Liver (tissue), 9 donors: ENCODE data around the gene CA10. TPM values are rescaled to one million over a fixed set of nuclear protein-coding genes. Genes with fewer than 3 reads are reported as not detected.

Experiments
- DNase-seq: peaks from one replicate; pipeline ENCODE4 v3.0.0-alpha.2; 2017; ENCODE audit warnings: low spot score
- H3K27ac ChIP-seq, 2 donors: one replicate each; pipeline ENCODE4 v1.7.0; 2013; ENCODE audit warnings: inconsistent platforms in 2 of 2, low read length in 2 of 2, control low read depth in 1 of 2, low read depth in 1 of 2, mild to moderate bottlenecking in 1 of 2
- H3K27me3 ChIP-seq, 4 donors: one replicate each; pipeline versions ENCODE4 v1.6.1 to v1.7.0; 2013; ENCODE audit warnings: low read length in 3 of 4, inconsistent platforms in 1 of 4, mild to moderate bottlenecking in 1 of 4, moderate library complexity in 1 of 4; ENCODE audit not compliant: control insufficient read depth in 4 of 4, insufficient read depth in 4 of 4
- H3K36me3 ChIP-seq, 4 donors: one replicate each; pipeline versions ENCODE4 v1.6.1 to v1.7.0; 2013; ENCODE audit warnings: low read length in 3 of 4, mild to moderate bottlenecking in 3 of 4, low read depth in 1 of 4, moderate library complexity in 1 of 4; ENCODE audit not compliant: control insufficient read depth in 4 of 4, insufficient read depth in 3 of 4
- H3K4me1 ChIP-seq, 4 donors: one replicate each; pipeline versions ENCODE4 v1.6.1 to v1.7.0; 2013; ENCODE audit warnings: low read length in 3 of 4, mild to moderate bottlenecking in 3 of 4, moderate library complexity in 1 of 4; ENCODE audit not compliant: control insufficient read depth in 4 of 4, insufficient read depth in 4 of 4
- H3K4me3 ChIP-seq, 3 donors: one replicate each; pipeline versions ENCODE4 v1.6.1 to v1.7.0; 2013; ENCODE audit warnings: low read length in 3 of 3, control low read depth in 1 of 3, low read depth in 1 of 3, mild to moderate bottlenecking in 1 of 3
- H3K9ac ChIP-seq, 2 donors: one replicate each; pipeline ENCODE4 v1.7.0; 2013; ENCODE audit warnings: low read length in 2 of 2, mild to moderate bottlenecking in 2 of 2, moderate library complexity in 2 of 2, control low read depth in 1 of 2, low read depth in 1 of 2
- H3K9me3 ChIP-seq, 4 donors: one replicate each; pipeline versions ENCODE4 v1.6.1 to v1.7.0; 2013; ENCODE audit warnings: low read length in 3 of 4; ENCODE audit not compliant: control insufficient read depth in 4 of 4
- ATF3 ChIP-seq: IDR thresholded peaks from 2 replicates; pipeline ENCODE4 v1.6.1; 2016; ENCODE audit warnings: antibody characterized with exemption
- EGR1 ChIP-seq, 2 donors: IDR thresholded peaks; 2 replicates each; pipeline ENCODE4 v1.6.1; 2016 to 2018; ENCODE audit warnings: antibody characterized with exemption in 2 of 2, low read depth in 2 of 2
- FOXA1 ChIP-seq: IDR thresholded peaks from 2 replicates; pipeline ENCODE4 v1.6.1; 2016; ENCODE audit warnings: antibody characterized with exemption
- FOXA2 ChIP-seq: IDR thresholded peaks from 2 replicates; pipeline ENCODE4 v1.6.1; 2016; ENCODE audit warnings: antibody characterized with exemption
- GABPA ChIP-seq, 2 donors: IDR thresholded peaks in 1 of 2; conservative IDR thresholded peaks in 1 of 2; 2 replicates each; pipeline ENCODE4 v1.6.1; 2016; ENCODE audit warnings: antibody characterized with exemption in 2 of 2, mild to moderate bottlenecking in 1 of 2, moderate library complexity in 1 of 2
- HNF4G ChIP-seq: IDR thresholded peaks from 2 replicates; pipeline ENCODE4 v1.6.1; 2016; ENCODE audit warnings: antibody characterized with exemption
- JUND ChIP-seq, 2 donors: IDR thresholded peaks; 2 replicates each; pipeline ENCODE4 v1.6.1; 2016; ENCODE audit warnings: antibody characterized with exemption in 2 of 2
- MAX ChIP-seq: IDR thresholded peaks from 2 replicates; pipeline ENCODE4 v1.6.1; 2016; ENCODE audit warnings: antibody characterized with exemption
- NR2F2 ChIP-seq: IDR thresholded peaks from 2 replicates; pipeline ENCODE4 v1.6.1; 2016; ENCODE audit warnings: antibody characterized with exemption
- RAD21 ChIP-seq, 2 donors: IDR thresholded peaks; 2 replicates each; pipeline ENCODE4 v1.6.1; 2016; ENCODE audit warnings: antibody characterized with exemption in 2 of 2, mild to moderate bottlenecking in 2 of 2
- REST ChIP-seq: IDR thresholded peaks from 2 replicates; pipeline ENCODE4 v1.6.1; 2016; ENCODE audit warnings: antibody characterized with exemption, mild to moderate bottlenecking
- RXRA ChIP-seq, 2 donors: IDR thresholded peaks; 2 replicates each; pipeline ENCODE4 v1.6.1; 2017 to 2018; ENCODE audit warnings: antibody characterized with exemption in 2 of 2, mild to moderate bottlenecking in 1 of 2
- SP1 ChIP-seq: IDR thresholded peaks from 2 replicates; pipeline ENCODE4 v1.6.1; 2018; ENCODE audit warnings: antibody characterized with exemption, mild to moderate bottlenecking
- TAF1 ChIP-seq: conservative IDR thresholded peaks from 2 replicates; pipeline ENCODE4 v1.6.1; 2016; ENCODE audit warnings: antibody characterized with exemption, mild to moderate bottlenecking
- YY1 ChIP-seq: IDR thresholded peaks from 2 replicates; pipeline ENCODE4 v1.6.1; 2016; ENCODE audit warnings: antibody characterized with exemption, mild to moderate bottlenecking
- WGBS: extraction: QIAGEN DNeasy Blood & Tissue Kit; methylation state at CpG from one replicate; pipeline ENCODE4 v1.1.7; 2013; 5-methylcytosine and 5-hydroxymethylcytosine counted together
- polyA plus RNA-seq, 2 donors: library from polyadenylated mRNA; stranded (reverse) in 1 of 2; unstranded in 1 of 2; fragments of 200-250 nt in 1 of 2; fragments of >200 nt in 1 of 2; fragmentation: Nextera tagmentation in 1 of 2; extraction: Ambion mirVana in 1 of 2; gene quantifications; one replicate each; pipeline versions ENCODE4 v1.2.1 to v1.2.3, GENCODE V29; 2013 to 2015
- total RNA-seq, 2 donors: library from RNA; depleted of rRNA; stranded (reverse); fragments of >200 nt; gene quantifications; one replicate each; pipeline ENCODE4 v1.2.3, GENCODE V29; 2014
- donor health status: healthy.
- donor health status: healthy.
- donor health status: healthy.
- donor health status: healthy.
- donor health status: healthy.

The CA10 gene
- total and polyA plus RNA-seq, 4 donors, result 0.05 TPM; not detected in 3

- no peak for TF ChIP-seq MAX
- TF ChIP-seq GABPA (IDR thresholded peaks at IDR 0.05 in 1 of 2, conservative IDR thresholded peaks at IDR 0.05 in 1 of 2), result no peak
- TF ChIP-seq REST, result no peak
- TF ChIP-seq SP1, result no peak
- no peak for TF ChIP-seq JUND (IDR thresholded peaks at IDR 0.05)
- no peak for TF ChIP-seq FOXA2
- TF ChIP-seq RXRA (IDR thresholded peaks at IDR 0.05), result no peak
- TF ChIP-seq NR2F2, result no peak
- no peak for TF ChIP-seq HNF4G
- no peak for TF ChIP-seq TAF1
- TF ChIP-seq ATF3, result no peak
- H3K9me3 ChIP-seq, result no peaks in the 10 kb centered on the region
- no peak for DNase-seq
- H3K9ac ChIP-seq, result no peak overlapping the region
- H3K27me3 ChIP-seq, result no peaks in the 10 kb centered on the region
- H3K36me3 ChIP-seq, result no peaks in the 10 kb centered on the region
- H3K4me1 ChIP-seq, result no peaks in the 10 kb centered on the region
- no peak overlapping the region for H3K4me3 ChIP-seq
- H3K27ac ChIP-seq, result no peak overlapping the region
Observed at GRCh38 chr17:51995797-51996403, 162.6 kb downstream of the CA10 start.

DNA sequence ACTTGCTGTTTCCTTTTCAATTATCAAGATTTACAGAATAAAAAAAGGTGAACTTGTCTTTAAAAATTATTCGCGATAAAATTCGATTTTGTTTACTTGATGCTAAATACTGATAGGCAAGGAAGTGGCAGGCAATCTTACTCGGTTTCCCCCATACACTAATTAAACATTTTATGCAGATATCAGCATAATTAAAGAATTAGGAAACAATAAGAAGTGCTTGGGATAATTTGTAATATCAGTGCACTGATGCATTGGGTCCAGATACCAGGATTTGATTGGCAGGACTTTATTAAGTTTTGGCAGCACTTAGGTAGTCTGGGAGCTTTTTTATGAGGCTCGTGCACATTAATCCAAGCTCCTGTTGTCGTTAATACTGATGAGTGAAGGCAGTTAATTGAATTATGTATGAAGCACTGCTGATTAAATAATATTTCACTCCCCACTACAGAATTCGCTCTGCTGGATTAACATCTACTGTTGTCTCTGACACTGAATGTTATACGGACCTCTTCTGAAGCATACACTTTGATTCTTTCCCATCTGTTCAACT, 165.6 kb downstream of the CA10 start:
- Histone ChIP-seq H3K9me3 (no peaks in the 10 kb centered on the region), H3K27ac (no peak overlapping the region), H3K9ac (no peak overlapping the region), H3K4me1 (no peaks in the 10 kb centered on the region), H3K4me3 (no peak overlapping the region), H3K36me3 (no peaks in the 10 kb centered on the region), H3K27me3 (no peaks in the 10 kb centered on the region)
- 75% methylated on average over 8 of the region's 8 CpGs for WGBS
- DNase-seq, result no peak
- TF ChIP-seq FOXA2 (no peak), EGR1 (IDR thresholded peaks at IDR 0.05; ENCODE audit: low read depth in 2 of 2) (no peak), ATF3 (no peak), REST (no peak), YY1 (no peak), FOXA1 (no peak), NR2F2 (no peak), RAD21 (IDR thresholded peaks at IDR 0.05) (no peak)
